Measurements from ENCODE around the gene ERF. TPM values are rescaled to one million over a fixed set of nuclear protein-coding genes. Genes with fewer than 3 reads are reported as not detected.

The ERF gene
- 53.9 TPM for total RNA-seq
- long read RNA-seq = 0 reads

GRCh38 chr19:42254850-42255765 is at the start of gene ERF:
Gene ERF, minus strand, starts transcription at chr19:42255128. Its CDS starts 129 bp downstream, at chr19:42254999.
- ATAC-seq = peak; percentile 92

GRCh38 chr19:42303876-42304275 is 48.9 kb upstream of the ERF start:
- Histone ChIP-seq H3K4me1 (no peaks in the 10 kb centered on the region), H3K4me3 (no peak overlapping the region), H3K36me3 (no peaks in the 10 kb centered on the region), H3K27me3 (no peaks in the 10 kb centered on the region), H3K9me3 (no peaks in the 10 kb centered on the region), H3K27ac (no peak overlapping the region)
- intact Hi-C loops (cut with DNase I) = no loop called here
- ATAC-seq = no peak
- no peak for TF ChIP-seq CTCF (IDR thresholded peaks at IDR 0.05)
- no peak for DNase-seq

More at GRCh38 chr19:42254850-42255765, at the start of gene ERF:
- peak within 1 kb of the TSS; percentile 98 for H3K4me3 ChIP-seq
- H3K36me3 ChIP-seq = peaks cover under 1% of the 10 kb centered on the region
- H3K4me1 ChIP-seq = peaks cover 40% of the 10 kb centered on the region
- peak; percentile 97 for DNase-seq
- no peaks in the 10 kb centered on the region for H3K9me3 ChIP-seq
- TF ChIP-seq CTCF (IDR thresholded peaks at IDR 0.05) = no peak
- H3K27ac ChIP-seq = peak within 1 kb of the TSS; percentile 97
- H3K27me3 ChIP-seq = no peaks in the 10 kb centered on the region
- intact Hi-C loops (cut with DNase I) = no loop called here

DNA sequence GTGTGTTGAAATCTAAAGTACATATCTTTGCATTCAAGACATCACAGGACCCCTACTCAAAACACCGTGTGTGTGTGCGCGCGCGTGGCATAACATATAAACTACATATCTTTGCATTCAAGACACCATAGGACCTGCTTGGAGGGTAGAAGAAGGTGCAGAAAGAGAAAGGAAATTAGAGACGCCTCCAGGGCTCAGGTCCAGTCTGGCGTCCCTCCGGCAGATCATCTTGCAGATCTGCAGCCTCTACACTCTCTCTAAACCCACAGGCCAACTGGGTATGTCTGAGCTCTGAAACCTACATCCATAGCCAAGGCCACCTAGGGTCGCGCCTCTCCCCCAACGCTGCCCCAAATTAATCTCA is 48.2 kb upstream of the ERF start:
- ATAC-seq = no peak

GRCh38 chr19:42301646-42302203 is 46.8 kb upstream of the ERF start, which contains the start of gene PRR19:
Gene PRR19, plus strand, starts transcription at chr19:42302132. Its CDS starts 7,453 bp downstream, at chr19:42309585.
- H3K9me3 ChIP-seq = no peaks in the 10 kb centered on the region
- H3K4me3 ChIP-seq = peak within 1 kb of the TSS; percentile 66
- H3K4me1 ChIP-seq = no peaks in the 10 kb centered on the region
- H3K27ac ChIP-seq = peak within 1 kb of the TSS; percentile 9
- H3K36me3 ChIP-seq = no peaks in the 10 kb centered on the region
- ATAC-seq = peak; percentile 24
- H3K27me3 ChIP-seq = no peaks in the 10 kb centered on the region
- intact Hi-C loops (cut with DNase I) = no loop called here
- no peak for DNase-seq
- TF ChIP-seq CTCF (IDR thresholded peaks at IDR 0.05) = no peak

More for the DNA sequence above, 48.2 kb upstream of the ERF start:
- Histone ChIP-seq H3K27me3 (no peaks in the 10 kb centered on the region), H3K4me1 (no peaks in the 10 kb centered on the region), H3K36me3 (no peaks in the 10 kb centered on the region), H3K9me3 (no peaks in the 10 kb centered on the region), H3K4me3 (peak overlapping the region; percentile 66), H3K27ac (no peak overlapping the region)
- TF ChIP-seq CTCF (IDR thresholded peaks at IDR 0.05) = no peak
- DNase-seq = no peak
- intact Hi-C loops (cut with DNase I) = no loop called here

GRCh38 chr19:42297039-42297438 is 42.1 kb upstream of the ERF start:
- no peak overlapping the region for H3K4me3 ChIP-seq
- DNase-seq = no peak
- intact Hi-C loops (cut with DNase I) = no loop called here
- H3K36me3 ChIP-seq = peaks cover 28% of the 10 kb centered on the region
- ATAC-seq = no peak
- H3K27ac ChIP-seq = no peak overlapping the region
- H3K27me3 ChIP-seq = no peaks in the 10 kb centered on the region
- H3K4me1 ChIP-seq = no peaks in the 10 kb centered on the region
- TF ChIP-seq CTCF (IDR thresholded peaks at IDR 0.05) = no peak
- H3K9me3 ChIP-seq = no peaks in the 10 kb centered on the region

All from upper lobe of right lung (tissue), 1 donor.